DMS114 treated with DMSO at 0.1 percent for 48 hours (cell line): ENCODE measurements around the gene ANXA1.
"Not testable (repeated sequence)": the region's sequence is repeated elsewhere in the genome, so short reads cannot be mapped to it uniquely, and the experiment has no call there.

Source experiments
- DNase-seq: peaks from one replicate; lab custom pipeline; 2025; ENCODE audit not compliant: unreplicated experiment; lab: John Stamatoyannopoulos, UW

Gene ANXA1, protein sequence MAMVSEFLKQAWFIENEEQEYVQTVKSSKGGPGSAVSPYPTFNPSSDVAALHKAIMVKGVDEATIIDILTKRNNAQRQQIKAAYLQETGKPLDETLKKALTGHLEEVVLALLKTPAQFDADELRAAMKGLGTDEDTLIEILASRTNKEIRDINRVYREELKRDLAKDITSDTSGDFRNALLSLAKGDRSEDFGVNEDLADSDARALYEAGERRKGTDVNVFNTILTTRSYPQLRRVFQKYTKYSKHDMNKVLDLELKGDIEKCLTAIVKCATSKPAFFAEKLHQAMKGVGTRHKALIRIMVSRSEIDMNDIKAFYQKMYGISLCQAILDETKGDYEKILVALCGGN

DNA sequence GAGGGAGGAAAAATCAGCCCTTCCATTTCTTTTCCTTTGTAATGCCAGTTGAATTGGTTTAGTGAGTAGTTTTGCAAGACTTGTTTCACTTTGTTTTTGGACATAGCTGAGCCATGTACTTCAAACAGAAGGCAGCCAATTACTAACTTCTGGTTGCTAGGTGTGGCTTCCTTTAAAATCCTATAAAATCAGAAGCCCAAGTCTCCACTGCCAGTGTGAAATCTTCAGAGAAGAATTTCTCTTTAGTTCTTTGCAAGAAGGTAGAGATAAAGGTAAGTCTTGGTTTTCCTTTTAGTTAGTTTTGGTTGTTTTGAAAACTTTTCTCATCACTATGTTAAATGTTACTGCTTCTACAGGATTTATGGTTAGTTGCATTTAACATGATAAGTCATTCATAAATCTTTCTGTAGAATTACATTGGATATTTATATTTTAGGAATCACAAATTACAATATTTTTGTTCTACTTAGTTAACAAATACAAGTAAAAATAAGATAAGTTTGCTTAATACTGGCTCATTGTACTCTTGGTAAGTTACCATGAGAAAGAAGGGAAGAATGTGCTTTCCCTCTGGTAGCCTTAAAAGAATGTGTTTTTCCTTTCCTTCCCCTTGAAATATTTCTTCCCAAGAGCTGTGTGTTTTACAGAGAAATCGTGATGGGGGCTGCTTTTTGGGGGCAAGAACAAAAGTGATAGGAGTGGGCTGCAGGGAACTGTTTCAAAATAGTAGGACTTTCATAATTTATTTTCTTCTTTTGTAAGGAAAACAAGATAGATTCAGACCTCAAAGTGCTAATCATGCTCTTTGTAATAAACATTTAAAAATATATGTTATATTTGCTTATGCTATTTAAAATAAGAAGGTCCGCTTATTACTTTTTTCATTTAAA, at the start of gene ANXA1:
TSS of gene ANXA1 (plus strand) at position 213 of the 890 bp plus-strand sequence. CDS start 6,671 bp downstream, outside the sequence.
- no peak for DNase-seq

DNA sequence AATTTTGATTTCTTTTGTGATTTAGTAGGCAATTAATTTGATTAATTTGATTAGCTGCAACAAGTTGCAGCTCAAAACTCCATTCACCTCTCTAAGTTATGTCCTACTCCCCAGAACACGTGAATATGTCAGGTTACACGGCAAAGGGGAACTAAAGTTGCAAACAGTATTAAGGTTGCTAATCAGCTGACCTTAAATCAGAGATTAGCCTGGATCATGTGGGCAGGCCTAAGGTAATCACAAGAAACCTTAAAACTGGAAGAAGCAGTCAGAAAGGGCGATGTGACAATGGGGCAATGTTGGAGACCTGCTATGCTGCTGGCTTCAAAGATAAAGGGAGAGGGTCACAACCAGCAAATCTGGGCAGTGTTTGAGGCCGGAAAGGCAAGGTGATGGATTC, 47.3 kb upstream of the ANXA1 start:
- no peak for DNase-seq

DNA sequence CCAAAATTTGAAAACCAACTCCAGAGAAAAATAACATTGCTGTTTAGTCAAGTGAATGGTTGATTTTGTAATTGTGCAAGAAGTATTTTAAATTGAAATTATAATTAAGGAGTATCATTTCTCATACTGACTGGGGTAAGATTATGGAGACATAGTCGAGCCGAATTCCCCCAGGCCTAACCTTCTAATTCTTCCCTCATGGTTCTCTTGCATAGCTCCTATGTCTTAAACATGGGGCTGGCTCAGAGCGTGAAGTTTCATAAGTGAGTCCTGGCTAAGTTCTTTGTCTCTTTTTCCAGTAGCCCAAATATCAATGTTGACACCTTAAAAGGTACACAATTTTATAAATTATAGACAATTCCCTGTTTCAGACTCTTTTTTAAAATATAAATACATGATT, 46.7 kb upstream of the ANXA1 start:
- DNase-seq: no peak

DNA sequence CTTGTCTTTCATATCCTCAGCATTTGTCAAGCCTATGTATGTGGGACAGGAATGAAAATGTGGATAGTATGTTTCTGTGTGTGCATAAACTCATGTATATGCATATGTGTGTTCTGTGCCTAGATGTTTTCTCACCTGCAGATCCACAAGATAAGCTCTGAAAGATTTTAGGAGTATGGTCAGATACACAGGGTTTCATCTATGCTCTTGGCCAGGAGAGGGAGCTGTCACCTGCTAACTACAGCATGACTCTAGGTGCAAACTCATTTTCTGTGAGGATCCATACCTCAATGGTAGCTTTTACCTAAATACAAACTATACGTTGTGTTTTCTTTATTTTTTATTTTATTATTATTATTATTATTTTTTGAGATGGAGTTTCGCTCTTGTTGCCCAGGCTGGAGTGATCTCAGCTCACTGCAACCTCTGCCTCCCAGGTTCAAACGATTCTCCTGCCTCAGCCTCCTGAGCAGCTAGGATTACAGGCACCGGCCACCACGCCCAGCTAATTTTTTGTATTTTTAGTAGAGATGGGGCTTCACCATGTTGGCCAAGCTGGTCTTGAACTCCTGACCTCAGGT, 44.1 kb upstream of the ANXA1 start:
- not testable (repeated sequence) for DNase-seq

DNA sequence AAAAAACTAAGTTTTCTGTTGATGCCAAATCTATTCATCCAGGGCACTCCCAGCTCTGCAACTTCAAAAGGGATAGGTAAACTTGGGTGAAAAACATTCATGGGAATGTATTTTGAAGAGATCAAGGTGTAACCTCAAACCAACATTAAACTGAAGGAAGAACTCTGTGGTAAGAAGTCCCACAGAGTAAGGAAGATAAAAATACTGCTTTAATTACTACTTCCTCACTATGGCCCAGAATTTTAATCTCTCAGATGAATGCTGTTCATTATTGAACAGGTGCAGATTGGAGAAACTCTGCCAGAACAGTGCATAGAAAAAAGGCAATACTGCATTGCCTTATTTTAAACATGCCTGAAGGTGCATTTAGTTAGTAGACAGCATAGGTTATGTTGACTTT, 37.6 kb upstream of the ANXA1 start:
- DNase-seq: no peak

DNA sequence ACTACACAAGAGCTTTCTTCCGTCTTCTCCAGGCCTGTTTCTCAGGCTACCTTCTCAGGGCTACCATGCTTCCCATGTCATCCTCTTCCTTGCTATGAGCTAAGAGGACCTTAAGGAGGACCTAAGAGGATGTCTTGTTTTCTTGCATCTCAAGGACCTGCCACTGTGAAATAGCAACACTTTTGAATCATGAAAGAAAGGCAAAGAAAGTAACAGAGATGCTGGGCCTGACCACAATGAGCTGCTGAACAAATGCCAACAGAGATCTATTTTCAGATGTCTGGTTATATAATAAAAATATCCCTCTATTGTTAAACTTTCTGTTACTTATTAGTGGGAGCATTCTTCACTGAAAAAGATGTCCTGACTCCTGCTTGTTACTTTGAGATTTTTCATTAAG, 36.7 kb upstream of the ANXA1 start:
- no peak for DNase-seq

DNA sequence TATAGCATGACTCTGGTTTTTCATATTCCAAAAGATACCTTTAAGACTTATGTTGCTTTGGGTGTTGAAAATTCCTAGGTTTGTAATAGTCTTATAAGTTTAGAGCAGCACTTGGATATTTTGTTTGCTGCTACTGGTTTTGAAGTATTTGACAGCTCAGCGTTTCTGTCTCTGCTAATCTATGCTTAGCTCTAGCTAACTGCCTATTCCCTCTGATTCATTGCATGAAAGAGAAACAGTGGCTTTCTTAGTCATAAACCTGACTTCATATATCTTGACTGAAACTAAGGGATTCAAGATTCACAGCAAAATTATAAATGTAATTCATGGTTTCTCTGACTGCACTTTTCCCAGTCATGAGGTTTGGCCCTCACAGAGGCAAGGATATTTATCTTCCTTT, 35.6 kb upstream of the ANXA1 start:
- DNase-seq: no peak

DNA sequence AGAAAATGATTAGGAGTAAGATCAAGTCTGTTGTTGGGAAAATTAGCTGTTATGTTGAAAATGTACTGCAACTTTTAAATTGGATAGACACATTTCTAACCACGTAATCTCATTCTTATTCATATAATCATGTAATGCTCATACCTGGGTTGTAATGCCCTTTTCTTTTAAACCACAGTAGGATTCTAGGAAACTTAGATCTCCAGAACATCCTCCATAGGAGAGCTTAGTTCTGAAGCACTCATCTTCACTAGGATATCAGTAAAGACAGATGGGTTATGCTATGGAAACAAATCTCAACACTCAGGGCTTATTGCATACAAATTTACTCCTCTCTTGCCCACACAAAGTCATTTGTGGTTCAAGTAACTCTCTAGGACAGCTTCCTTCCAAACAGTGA, 34.8 kb upstream of the ANXA1 start:
- no peak for DNase-seq

DNA sequence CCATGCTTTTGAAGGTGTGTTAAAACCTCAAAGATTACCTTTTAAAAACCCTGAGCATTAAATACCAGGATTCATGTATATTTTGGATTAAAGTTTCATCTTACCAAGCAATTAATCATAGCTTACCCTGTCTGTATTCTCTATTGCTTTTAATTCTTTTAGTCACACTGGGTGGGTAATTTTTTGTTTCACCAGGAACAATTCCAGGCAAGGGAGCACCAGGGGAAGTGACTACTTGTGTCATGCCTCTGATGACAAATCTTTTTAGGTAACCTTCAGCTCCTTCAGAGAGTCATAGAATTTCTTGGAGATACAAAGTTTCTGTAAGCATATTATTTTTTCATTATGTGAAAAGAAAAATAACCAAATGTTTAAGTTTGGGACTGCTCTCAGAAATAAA, 33.4 kb upstream of the ANXA1 start:
- no peak for DNase-seq

DNA sequence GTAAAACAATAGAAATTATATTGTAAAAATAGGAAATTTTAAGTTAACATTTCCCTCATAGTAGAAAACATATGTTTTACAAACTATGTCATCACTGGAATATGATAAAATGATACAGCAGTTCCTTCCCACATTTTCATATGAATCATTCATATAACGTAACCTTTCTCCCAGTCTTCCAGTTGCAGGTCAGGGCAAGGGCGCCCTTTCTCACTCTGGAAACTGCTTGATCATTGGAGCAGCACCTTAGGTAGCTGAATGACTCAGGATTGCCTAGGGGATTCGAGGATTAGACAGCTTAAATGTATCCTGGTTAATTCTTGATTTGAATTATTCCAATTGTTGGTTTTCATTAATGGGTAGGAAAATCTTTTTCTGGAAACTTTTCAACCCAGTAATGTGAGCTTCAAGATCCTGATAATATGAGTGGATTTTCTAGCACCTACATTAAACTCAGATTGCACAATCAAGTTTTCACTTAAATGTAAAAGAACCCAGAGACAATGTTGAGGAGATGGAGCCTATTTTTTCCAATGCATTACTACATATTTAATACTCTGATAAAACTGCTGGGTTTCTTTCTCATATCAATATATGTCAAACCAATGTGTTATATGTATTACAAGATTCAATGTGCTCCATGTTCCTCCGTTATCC, 32.6 kb upstream of the ANXA1 start:
- DNase-seq: no peak

DNA sequence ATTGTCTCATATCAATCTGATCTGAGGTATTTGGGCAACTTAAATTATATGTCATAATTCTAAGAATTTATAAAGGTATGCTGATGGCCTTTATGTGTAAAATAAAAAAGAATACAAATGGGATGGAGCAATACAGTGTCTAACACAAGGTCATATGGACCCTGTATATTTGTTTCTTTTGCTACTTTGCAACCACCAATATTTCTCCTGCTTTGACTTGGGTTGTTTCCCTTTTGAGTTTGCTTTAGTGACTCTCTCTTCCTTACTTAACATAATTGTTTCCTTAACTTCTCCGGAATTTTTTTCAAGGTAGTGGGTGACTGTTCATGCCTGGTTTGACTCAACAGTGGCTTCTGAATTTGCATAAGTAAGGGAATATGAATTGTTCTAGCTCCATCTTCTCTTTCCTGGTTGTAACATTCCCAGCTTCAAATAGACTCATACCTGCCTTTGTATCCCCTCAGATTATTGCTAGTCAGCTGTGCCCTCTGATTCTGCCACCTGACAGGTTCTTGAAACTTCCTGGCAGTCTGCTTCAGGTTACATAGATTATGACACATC, 30.2 kb upstream of the ANXA1 start:
- DNase-seq: no peak

DNA sequence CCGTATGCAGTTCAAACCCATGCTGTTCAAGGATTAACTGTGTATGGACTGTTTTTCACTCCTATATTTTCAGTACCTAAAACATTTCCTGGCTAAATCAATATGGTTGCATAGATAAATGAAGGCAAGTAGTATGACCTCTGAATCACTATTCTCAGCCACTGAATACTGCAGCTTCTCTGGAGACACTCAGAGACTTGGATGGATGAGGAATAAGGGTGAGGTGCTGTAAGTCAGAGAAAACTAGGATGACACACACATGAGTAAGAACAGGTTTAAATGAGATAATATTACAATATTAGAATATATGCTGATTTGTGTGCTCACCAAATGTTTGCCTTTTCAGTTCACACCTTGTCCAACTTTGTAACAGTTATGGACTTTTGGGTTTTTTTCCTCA, 26.0 kb upstream of the ANXA1 start:
- DNase-seq: no peak

DNA sequence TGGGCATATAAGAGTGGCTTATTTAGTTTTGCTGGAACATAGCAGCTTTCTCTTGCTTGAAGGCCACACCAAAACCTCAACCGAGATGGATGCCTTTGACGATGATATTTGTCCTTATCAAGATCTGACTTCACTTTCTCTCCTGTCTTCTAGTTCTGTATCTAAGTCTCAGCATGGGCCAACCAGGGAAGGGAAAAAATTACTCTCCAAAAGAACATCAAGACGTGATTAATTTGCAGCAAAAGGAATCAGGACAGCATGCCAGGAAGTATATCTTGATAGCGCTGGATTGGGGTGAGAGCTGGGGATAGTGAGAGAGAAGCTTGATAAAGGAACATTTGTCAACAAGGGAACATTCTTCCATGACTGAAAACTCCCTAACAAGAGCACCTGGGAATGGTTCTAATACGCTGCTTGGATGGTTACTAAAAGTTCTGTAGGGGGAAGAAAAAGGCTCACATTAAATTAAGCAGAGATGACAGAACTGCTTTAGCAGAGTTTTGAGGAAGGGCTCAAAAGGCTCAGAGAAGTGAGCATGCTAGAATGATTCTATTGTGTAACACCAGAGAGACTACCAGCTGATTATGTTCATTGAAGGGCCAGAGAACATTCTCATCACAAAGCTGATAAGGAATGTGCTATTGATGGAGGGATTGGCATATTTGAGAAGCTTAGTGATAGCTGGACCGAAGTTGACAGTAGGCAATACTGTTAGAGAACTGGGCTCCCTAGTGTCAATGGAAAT, 21.6 kb upstream of the ANXA1 start:
- DNase-seq: no peak

DNA sequence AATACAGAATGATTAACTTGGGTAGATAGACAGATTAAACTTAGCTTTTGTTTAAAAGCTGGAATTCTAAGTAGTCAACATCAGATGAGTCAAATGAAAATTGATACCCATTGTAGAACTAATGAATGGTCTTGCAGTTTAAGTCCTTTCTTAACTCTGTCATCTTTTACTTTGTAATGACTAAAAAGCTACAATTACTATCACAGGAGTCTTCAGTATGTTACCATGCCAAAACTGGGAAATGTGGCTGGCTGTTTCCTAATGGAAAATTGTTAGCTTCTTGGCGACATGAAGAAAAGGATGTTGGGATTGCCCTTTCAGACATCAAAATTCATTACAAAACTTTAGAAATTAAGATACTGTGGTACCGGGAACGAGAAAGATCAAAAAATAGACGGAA, 20.2 kb upstream of the ANXA1 start:
- no peak for DNase-seq

DNA sequence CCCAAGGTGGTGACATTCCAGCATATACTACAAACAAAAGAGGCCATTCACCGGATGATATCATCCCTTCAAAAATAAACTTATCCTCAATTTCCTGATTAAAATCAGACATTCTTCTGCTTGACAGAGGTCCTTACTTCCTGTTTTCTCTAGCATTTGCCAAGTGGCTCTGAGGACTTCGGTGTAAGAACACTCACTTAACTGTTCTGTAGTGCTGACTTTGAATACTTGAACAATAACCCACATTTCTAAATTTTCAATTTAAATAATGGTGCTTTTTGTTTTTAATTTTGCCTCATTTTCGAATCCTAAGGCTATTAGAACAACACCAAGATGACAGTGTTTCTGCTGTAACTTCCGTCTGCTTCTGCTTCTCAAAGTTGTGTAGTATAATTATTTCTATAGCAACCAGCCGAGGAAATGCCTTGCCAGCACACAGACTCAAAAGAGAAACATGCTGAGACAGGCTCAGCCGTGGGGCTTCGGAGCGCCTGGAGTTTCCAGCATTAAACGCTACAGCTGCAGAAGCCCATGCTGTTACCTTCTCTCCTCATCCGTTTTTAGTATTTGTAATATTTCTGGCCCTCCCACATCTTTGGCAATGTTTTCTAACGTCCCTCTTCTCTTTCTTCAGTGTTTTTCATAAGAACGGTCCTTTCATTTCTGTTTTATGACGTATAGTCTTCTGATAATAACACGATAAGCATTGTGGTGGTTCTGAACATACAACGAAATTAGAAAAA, 19.5 kb upstream of the ANXA1 start:
- no peak for DNase-seq

DNA sequence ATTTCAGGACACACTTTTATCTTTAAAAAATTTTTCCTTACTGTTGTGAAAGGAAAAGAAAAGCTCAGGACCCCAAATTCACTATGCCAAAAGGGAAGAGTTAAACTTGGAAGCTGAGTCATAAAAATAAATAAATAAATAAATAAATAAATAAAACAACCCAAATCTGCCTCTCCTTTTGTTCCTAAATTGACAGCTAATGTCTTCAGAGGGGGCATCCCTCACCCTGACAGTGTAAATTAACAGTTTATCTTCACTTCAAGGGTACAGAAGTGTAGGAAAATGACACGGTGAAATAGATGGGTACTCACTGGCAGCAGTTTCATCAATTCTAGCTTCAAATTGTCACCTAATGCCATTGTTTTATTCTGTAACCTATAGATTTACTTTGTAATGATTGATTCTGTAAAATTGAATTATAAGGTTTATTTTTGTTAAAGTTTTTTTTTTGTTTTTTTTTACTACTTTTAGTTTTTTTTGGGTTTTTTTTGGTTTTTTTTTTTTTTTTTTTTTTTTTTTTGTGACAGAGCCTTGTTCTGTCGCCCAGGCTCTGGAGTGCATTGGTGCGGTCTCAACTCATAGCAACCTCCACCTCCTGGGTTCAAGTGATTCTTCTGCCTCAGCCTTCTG, 18.5 kb upstream of the ANXA1 start:
- no peak for DNase-seq

DNA sequence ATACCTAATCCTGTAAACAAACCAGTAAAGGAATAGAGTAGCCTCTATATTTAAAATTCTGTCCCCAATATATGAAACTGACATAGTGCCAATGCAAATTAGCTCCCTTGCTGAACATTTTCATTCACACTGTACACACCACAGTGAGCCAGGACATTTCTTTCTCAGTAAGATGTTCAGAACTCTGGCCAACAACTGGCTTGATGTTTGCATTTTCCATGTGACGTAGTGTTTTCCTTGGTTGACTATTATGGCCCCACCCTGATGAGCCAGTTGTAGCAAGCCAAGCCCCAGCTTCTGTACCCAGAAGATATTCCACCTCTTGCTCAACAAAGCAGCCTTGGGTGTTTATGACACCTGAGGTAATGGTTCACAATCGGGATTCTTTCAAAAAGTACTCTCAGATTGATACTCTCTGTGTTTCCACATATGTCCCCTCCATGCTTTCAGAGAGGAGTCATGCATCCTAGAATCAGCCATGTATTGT, 17.7 kb upstream of the ANXA1 start:
- DNase-seq: no peak

DNA sequence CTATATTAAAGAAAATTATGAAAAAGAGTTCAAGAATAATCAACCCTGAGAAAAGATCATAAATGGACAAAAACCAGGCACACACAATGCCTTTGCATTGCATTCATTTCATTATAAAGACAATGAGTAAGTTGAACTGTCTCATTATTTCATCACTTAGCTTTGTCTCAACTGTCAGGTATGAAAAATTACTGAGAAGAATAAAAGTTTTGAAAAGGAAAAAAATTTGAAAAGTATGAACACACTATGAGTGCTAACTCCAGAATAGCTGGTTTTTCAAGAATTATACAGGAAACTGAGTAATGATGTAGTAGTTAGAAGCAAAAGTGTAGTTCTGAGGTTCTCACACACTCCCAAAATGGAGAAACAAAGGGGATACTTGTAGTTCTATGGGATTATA, 16.3 kb upstream of the ANXA1 start:
- DNase-seq: no peak

DNA sequence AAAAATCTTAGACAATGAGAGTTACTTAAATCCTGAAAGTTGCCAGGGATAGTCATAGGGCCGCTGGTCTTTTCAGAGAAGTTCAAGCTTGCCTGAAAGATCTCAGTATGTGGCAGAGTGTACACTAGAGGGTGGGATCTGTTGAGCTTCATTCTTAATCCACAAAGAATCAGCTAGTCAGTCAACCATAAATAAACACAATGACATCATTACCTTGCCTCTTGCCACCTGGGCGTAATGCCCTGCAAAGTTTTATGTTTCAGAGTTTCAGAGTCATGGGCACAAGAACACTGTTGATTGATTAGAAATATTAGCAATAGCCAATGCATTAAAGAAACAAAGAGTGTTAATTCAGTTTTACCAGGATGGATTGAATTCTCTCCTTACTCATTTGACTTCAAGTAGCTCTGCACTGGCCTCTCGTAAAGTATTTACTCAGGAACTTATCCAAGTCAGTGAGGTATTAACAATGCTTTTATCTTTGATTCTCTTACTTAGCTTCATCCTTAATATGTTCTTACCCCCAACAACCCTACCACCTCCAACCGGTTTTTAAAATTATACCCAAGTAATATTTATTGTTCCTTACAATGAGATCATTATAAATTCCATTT, 14.3 kb upstream of the ANXA1 start:
- DNase-seq: no peak
